Caco-2 (cell line): ENCODE measurements around the gene TTN. TPM values are rescaled to one million over a fixed set of nuclear protein-coding genes. Genes with fewer than 3 reads are reported as not detected.

Experiments
- BruUV-seq: library from RNA; stranded (reverse); fragments of 400-500 nt; replicated peaks from 2 replicates; lab custom pipeline; 2021; lab: Mats Ljungman, UMichigan
- CTCF ChIA-PET: fragments of 300-600 bp; sonication (Branson Sonifier 250); formaldehyde crosslinking; loops from one replicate; lab custom pipeline; 2022; ENCODE audit warnings: antibody characterized with exemption; lab: Charles Lee
- POLR2A ChIA-PET: fragments of 300-600 bp; sonication (Branson Sonifier 250); formaldehyde crosslinking; loops from one replicate; lab custom pipeline; 2022; ENCODE audit warnings: antibody characterized with exemption; lab: Charles Lee
- DNase-seq, 2 experiments: peaks; one replicate each; pipeline versions ENCODE4 v3.0.0 to v3.0.0-alpha.2; 2020 to 2022
- H3K27me3 ChIP-seq: replicated peaks from 2 replicates; pipeline ENCODE4 v1.6.0; 2011; ENCODE audit warnings: low read length; ENCODE audit not compliant: control insufficient read depth, insufficient read depth
- H3K36me3 ChIP-seq: 2 replicates; pipeline ENCODE4 v1.5.1; 2011; ENCODE audit warnings: low read length; ENCODE audit not compliant: control insufficient read depth, insufficient read depth
- H3K4me1 ChIP-seq: fragments of 250-450 bp; sonication (Bioruptor Pico); 2 replicates; pipeline ENCODE4 v1.5.1; 2020; ENCODE audit warnings: mild to moderate bottlenecking
- H3K4me3 ChIP-seq: 2 replicates; pipeline ENCODE4 v1.5.1; 2011; ENCODE audit warnings: low read depth, mild to moderate bottlenecking, control low read depth, low read length
- H3K9me3 ChIP-seq: fragments of 250-450 bp; sonication (Bioruptor Pico); 2 replicates; pipeline ENCODE4 v1.5.1; 2020; ENCODE audit warnings: mild to moderate bottlenecking, moderate library complexity
- H3K27ac Mint-ChIP-seq: one replicate; pipeline ENCODE4 v1.8.0; 2022; ENCODE audit warnings: mixed read lengths; ENCODE audit not compliant: unreplicated experiment
- H3K27me3 Mint-ChIP-seq: one replicate; pipeline ENCODE4 v1.8.0; 2022; ENCODE audit warnings: mixed read lengths; ENCODE audit not compliant: insufficient read depth, unreplicated experiment
- H3K36me3 Mint-ChIP-seq: one replicate; pipeline ENCODE4 v1.8.0; 2022; ENCODE audit warnings: mild to moderate bottlenecking, mixed read lengths; ENCODE audit not compliant: insufficient read depth, unreplicated experiment
- H3K4me1 Mint-ChIP-seq: one replicate; pipeline ENCODE4 v1.8.0; 2022; ENCODE audit warnings: low read depth, mixed read lengths; ENCODE audit not compliant: unreplicated experiment
- H3K4me3 Mint-ChIP-seq: one replicate; pipeline ENCODE4 v1.8.0; 2022; ENCODE audit warnings: mild to moderate bottlenecking, moderate library complexity, mixed read lengths; ENCODE audit not compliant: unreplicated experiment
- H3K9me3 Mint-ChIP-seq: one replicate; pipeline ENCODE4 v1.8.0; 2022; ENCODE audit warnings: mixed read lengths; ENCODE audit not compliant: unreplicated experiment
- CTCF ChIP-seq, 2 experiments: fragments of 200-600 bp in 1 of 2; IDR thresholded peaks; 1 replicate in 1 of 2; 2 replicates in 1 of 2; pipeline versions ENCODE4 v1.5.1 to v1.8.0; 2011 to 2022; ENCODE audit warnings: antibody characterized with exemption in 1 of 2, control low read depth in 1 of 2, inconsistent platforms in 1 of 2, low read depth in 1 of 2, low read length in 1 of 2, mild to moderate bottlenecking in 1 of 2, moderate library complexity in 1 of 2; ENCODE audit not compliant: insufficient read depth in 1 of 2, severe bottlenecking in 1 of 2, unreplicated experiment in 1 of 2
- intact Hi-C: fragments of 100-400 bp; cut with micrococcal nuclease; formaldehyde crosslinking; loops from one replicate; pipeline ENCODE4 v1.10.0; 2022; ENCODE audit not compliant: unreplicated experiment
- total RNA-seq: library from RNA; stranded (reverse); gene quantifications from 2 replicates; pipeline ENCODE4 v1.2.3, GENCODE V29; 2022

TTN gene
- total RNA-seq, 1 experiment from 2014 or later = 9.3 TPM

GRCh38 chr2:178844269-178844668 lies 37.0 kb upstream of the TTN start:
- DNase-seq = no peak
- no peaks in the 10 kb centered on the region for H3K4me1 ChIP-seq
- ChIA-PET CTCF (no interaction called here), POLR2A (no interaction called here)
- no peaks in the 10 kb centered on the region for H3K9me3 ChIP-seq
- Mint-ChIP-seq H3K4me3 (no peak overlapping the region), H3K4me1 (no peaks in the 10 kb centered on the region), H3K27me3 (no peaks in the 10 kb centered on the region), H3K9me3 (peaks cover 13% of the 10 kb centered on the region), H3K27ac (no peak overlapping the region), H3K36me3 (peaks cover 10% of the 10 kb centered on the region)
- no peak for TF ChIP-seq CTCF (IDR thresholded peaks at IDR 0.05; ENCODE audit: insufficient read depth in 1 of 2, low read depth in 1 of 2, low read length in 1 of 2, severe bottlenecking in 1 of 2, unreplicated experiment in 1 of 2)
- intact Hi-C loops = no loop called here
- no peaks in the 10 kb centered on the region for H3K27me3 ChIP-seq
- BruUV-seq = no TSS peak
- 0 out of 2 replicates have a peak, but pooled peaks cover 2% of the 10 kb centered on the region for H3K36me3 ChIP-seq
- H3K4me3 ChIP-seq = no peak overlapping the region

DNA sequence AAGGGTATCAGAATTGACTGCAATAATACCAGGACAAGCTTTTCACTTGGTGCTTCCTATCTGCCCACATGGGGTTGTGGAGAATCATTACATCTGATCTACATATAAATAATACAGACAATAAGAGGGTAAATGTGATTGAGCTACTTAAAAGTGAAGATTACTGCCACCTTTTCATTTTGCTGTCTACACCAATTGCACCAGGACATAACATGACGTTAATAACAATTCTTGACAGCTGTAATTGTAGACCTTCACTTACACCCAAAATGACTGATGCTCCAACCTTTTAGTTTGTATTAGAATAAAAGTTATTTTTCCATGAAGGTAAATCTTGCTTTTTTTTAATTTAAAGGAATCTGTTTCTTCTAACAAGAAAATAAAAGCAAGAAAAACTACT lies 36.5 kb upstream of the TTN start:
- no peak for TF ChIP-seq CTCF (IDR thresholded peaks at IDR 0.05; ENCODE audit: insufficient read depth in 1 of 2, low read depth in 1 of 2, low read length in 1 of 2, severe bottlenecking in 1 of 2, unreplicated experiment in 1 of 2)
- Mint-ChIP-seq H3K4me1 (no peaks in the 10 kb centered on the region), H3K9me3 (peaks cover 13% of the 10 kb centered on the region), H3K27ac (no peak overlapping the region), H3K36me3 (peaks cover 10% of the 10 kb centered on the region), H3K27me3 (no peaks in the 10 kb centered on the region), H3K4me3 (no peak overlapping the region)
- Histone ChIP-seq H3K4me3 (no peak overlapping the region), H3K4me1 (no peaks in the 10 kb centered on the region), H3K36me3 (0 out of 2 replicates have a peak, but pooled peaks cover 2% of the 10 kb centered on the region), H3K27me3 (no peaks in the 10 kb centered on the region), H3K9me3 (no peaks in the 10 kb centered on the region)
- ChIA-PET POLR2A (no interaction called here), CTCF (no interaction called here)
- DNase-seq = no peak
- intact Hi-C loops = no loop called here
- no TSS peak for BruUV-seq

GRCh38 chr2:178836807-178837206 lies 29.6 kb upstream of the TTN start:
- H3K27ac Mint-ChIP-seq = no peak overlapping the region
- CTCF ChIA-PET = no interaction called here
- DNase-seq = no peak
- Histone ChIP-seq H3K4me1 (no peaks in the 10 kb centered on the region), H3K4me3 (no peak overlapping the region), H3K27me3 (no peaks in the 10 kb centered on the region), H3K9me3 (no peaks in the 10 kb centered on the region), H3K36me3 (peaks cover 2% of the 10 kb centered on the region; the same call in 1 of the 2 replicates)
- POLR2A ChIA-PET = no interaction called here
- H3K9me3 Mint-ChIP-seq = no peaks in the 10 kb centered on the region
- no peak overlapping the region for H3K4me3 Mint-ChIP-seq
- no peak for TF ChIP-seq CTCF (IDR thresholded peaks at IDR 0.05; ENCODE audit: insufficient read depth in 1 of 2, low read depth in 1 of 2, low read length in 1 of 2, severe bottlenecking in 1 of 2, unreplicated experiment in 1 of 2)
- H3K36me3 Mint-ChIP-seq = no peaks in the 10 kb centered on the region
- BruUV-seq = no TSS peak
- no peaks in the 10 kb centered on the region for H3K4me1 Mint-ChIP-seq
- no peaks in the 10 kb centered on the region for H3K27me3 Mint-ChIP-seq
- intact Hi-C loops = no loop called here
